ENCODE results near the gene SLFNL1.

Gene SLFNL1

DNA sequence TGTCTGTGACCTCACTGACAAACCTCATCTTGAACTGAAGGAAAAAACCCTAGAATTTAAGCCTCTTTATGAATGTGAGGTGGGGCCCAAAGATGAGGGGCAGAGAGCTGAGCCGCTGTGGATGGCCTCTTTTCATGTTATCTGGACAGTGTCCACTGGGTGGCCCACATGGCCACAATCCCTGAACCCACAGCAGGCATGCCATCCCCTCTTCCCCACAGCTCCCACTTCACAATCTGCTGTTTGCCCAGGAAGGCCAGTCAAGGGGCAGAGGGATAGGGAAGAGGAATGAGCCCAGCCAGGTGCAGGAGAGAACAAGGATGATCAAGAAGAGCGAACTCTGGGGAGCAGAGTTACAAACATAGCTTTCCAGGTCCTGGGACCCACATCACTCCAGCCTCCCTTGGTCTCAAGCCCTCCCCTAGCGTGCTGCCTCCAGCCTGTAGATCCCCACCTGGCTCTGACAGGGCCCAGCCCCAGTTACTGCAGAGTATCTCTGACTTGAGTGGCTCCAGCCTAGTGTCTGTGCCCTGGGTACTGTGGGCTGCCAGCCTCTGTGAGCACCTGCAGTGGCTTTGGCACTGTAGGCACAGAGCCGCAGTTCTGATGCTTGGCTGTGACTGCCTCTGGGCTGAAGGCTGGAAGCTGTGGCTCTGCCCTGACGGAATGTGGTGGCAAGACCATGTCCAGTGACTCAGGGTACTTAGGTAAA lies 1.9 kb upstream of the SLFNL1 start:
- in situ Hi-C loops (cut with MboI; ENCODE audit: low pct_unique_long_range_greater_than_20kb, low sequenced_read_pairs): no loop called here
- DNase-seq: no peak

GRCh38 chr1:41022424-41022823 lies 899 bp upstream of the SLFNL1 start:
- DNase-seq: no peak
- in situ Hi-C loops (cut with MboI; ENCODE audit: low pct_unique_long_range_greater_than_20kb, low sequenced_read_pairs): no loop called here

GRCh38 chr1:41020654-41021053 lies 871 bp downstream of the SLFNL1 start:
- in situ Hi-C loops (cut with MboI; ENCODE audit: low pct_unique_long_range_greater_than_20kb, low sequenced_read_pairs): no loop called here
- DNase-seq: no peak

DNA sequence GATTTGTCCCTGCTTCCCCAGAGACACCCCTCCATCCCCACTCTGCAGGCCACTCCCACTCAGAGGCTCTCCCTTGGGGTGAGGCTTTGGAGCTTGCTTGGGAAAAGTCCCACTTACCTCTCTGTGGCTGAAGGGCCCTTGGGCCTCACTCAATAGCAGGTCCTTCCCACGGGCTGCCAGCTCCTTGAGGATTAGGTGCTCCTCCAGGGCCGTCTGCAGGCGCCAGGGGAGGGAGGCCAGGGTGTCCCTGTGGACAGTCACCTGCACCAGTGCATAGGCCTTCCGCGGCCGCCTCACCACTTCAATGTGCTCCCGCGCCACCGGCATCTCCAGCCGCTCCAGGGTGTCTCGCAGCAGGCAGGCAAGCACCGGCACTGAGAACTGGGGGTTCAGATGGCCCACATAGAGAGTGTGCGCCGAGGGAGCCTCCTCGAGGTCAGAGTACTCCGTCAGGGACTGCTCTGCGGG lies 1.4 kb downstream of the SLFNL1 start:
- in situ Hi-C loops (cut with MboI; ENCODE audit: low pct_unique_long_range_greater_than_20kb, low sequenced_read_pairs): no loop called here
- DNase-seq: no peak

DNA sequence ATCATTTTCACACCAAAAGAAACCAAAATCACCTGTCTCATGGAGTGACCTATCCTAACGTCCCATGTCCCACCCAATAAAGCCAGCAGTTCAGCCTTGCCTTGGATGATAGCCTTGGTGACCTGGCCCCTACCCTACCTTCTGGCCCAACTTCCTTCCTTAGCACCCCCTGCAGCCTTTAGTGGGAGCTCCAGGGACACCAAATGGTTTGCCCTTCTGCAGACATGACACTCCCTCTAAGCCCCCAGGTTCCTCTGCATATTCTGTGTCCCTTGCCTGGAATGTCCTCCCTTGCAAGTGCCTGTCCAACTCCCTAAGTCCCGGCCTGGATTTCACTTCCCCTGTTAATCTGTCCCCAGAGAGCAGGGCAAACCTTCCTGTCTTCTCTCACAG lies 2.2 kb downstream of the SLFNL1 start:
- in situ Hi-C loops (cut with MboI; ENCODE audit: low pct_unique_long_range_greater_than_20kb, low sequenced_read_pairs): no loop called here
- DNase-seq: no peak

DNA sequence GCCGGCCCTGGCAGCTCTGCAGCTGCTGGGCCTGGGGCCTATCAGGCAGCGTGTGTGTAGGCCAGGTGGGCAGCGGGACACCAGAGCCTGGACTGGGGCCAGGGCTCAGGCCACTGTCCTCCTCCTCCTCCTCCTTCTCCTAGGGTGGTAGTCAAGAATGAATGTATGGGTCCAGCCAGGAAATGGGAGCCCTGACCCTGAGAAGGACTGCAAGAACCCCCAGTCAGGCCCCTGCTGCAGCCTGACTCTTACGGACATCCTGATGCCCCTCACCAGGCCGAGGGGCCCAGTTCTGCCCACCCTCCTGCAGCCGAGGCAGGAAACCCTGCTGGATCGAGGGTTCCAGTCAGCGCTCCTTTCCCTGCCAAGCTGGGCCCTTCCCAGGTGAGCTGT lies 3.5 kb downstream of the SLFNL1 start:
- no peak for DNase-seq
- in situ Hi-C loops (cut with MboI; ENCODE audit: low pct_unique_long_range_greater_than_20kb, low sequenced_read_pairs): no loop called here

- in situ Hi-C loops (cut with MboI; ENCODE audit: low pct_unique_long_range_greater_than_20kb, low sequenced_read_pairs): no loop called here
- DNase-seq: no peak
These were observed 4.1 kb downstream of the SLFNL1 start for GRCh38 chr1:41017141-41018017.

- in situ Hi-C loops (cut with MboI; ENCODE audit: low pct_unique_long_range_greater_than_20kb, low sequenced_read_pairs): no loop called here
These were observed 5.5 kb downstream of the SLFNL1 start for GRCh38 chr1:41015897-41016470.

GRCh38 chr1:41015281-41015896 lies 6.1 kb downstream of the SLFNL1 start:
- no peak for DNase-seq
- in situ Hi-C loops (cut with MboI; ENCODE audit: low pct_unique_long_range_greater_than_20kb, low sequenced_read_pairs): no loop called here

More at GRCh38 chr1:41015897-41016470, 5.5 kb downstream of the SLFNL1 start:
- no peak for DNase-seq

DNA sequence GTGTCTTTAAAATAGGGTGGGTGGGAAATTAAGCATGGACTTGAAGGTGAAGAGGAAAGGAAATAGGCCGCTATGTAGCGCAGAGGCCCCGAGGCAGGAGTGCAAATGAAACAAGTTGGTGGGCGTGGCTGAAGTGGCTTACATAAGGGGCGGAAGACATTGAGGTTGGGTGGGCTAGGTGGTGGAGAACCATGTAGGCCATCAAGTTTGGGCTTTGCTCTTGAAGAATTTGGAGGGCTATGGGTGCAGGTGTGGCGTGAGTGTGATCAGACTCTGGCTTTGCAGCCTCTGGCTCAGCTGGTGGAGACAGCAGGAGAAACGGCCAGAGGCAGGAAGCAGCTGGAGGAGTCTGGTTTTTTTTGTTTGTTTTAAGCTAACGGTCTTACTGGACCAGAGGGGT lies 6.7 kb downstream of the SLFNL1 start:
- in situ Hi-C loops (cut with MboI; ENCODE audit: low pct_unique_long_range_greater_than_20kb, low sequenced_read_pairs): no loop called here
- DNase-seq: no peak

GRCh38 chr1:41013796-41014195 lies 7.7 kb downstream of the SLFNL1 start:
- in situ Hi-C loops (cut with MboI; ENCODE audit: low pct_unique_long_range_greater_than_20kb, low sequenced_read_pairs): no loop called here

GRCh38 chr1:41013024-41013423 lies 8.5 kb downstream of the SLFNL1 start:
- in situ Hi-C loops (cut with MboI; ENCODE audit: low pct_unique_long_range_greater_than_20kb, low sequenced_read_pairs): no loop called here
- no peak for DNase-seq

More at GRCh38 chr1:41013796-41014195, 7.7 kb downstream of the SLFNL1 start:
- DNase-seq: no peak

DNA sequence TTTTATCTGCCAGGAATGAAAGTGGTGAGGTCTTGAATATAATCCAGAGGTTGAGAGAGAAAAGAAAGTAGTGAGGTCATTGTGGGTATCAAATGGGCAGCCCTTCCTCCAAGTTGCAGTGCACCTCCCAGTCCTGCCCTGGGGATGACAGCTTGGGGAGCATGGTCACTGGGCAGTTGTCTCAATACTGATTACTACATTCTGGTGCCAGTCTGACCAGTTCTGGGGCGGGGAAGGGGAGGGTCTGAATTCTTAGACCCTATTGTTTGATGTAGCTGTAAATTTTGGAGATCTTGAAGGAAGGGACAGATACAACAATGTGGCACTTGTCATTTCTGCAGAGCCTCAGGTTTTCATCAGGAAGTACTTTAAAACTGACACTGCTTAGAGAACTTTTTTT lies 11.2 kb downstream of the SLFNL1 start:
- DNase-seq: no peak
- in situ Hi-C loops (cut with MboI; ENCODE audit: low pct_unique_long_range_greater_than_20kb, low sequenced_read_pairs): no loop called here

GRCh38 chr1:41009466-41009865 lies 12.1 kb downstream of the SLFNL1 start:
- in situ Hi-C loops (cut with MboI; ENCODE audit: low pct_unique_long_range_greater_than_20kb, low sequenced_read_pairs): no loop called here
- DNase-seq: no peak

DNA sequence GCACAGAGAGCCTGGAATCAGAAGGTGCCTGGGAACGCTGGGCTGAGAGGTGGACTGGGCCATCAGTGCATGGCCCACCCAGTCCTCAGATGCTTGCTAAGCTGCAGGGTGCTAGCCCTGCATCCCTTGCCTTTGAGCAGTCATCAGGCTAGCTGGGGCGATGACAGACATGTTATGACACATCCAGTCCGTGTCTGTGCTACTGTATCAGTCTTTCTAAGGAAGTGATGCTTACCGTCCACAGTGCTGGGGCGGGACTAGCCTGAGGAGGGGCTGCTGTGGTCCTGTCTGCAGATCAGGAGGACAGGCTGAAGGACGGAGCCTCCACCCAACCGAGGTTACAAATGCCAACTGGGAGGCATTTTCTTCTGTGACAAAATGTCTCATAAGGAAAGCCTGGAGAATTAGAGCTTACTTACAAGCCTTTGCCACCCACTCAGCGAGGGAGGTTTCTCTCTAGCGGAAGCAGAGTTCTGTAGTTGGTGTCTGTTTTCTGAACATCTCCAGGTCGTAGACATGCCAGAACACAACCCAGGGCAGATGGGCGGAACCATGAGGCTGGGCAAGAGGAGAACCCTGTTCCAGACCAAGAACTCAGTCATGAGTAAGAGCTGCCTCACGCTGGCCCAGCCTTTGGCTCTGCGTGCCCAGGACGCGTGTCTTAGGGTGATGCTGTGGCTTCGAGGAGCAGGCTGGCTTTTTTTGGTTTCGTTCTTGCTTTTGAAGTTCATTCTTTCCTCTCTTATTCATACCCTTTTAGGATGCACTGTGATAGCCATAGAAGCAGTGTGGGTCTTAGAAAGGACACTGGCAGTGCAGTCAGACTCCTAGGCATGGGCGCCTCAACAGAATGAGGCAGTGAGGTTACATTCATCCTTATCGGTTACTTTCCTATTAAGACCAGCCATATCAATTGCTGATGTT lies 14.3 kb downstream of the SLFNL1 start:
- DNase-seq: no peak
- in situ Hi-C loops (cut with MboI; ENCODE audit: low pct_unique_long_range_greater_than_20kb, low sequenced_read_pairs): no loop called here

GRCh38 chr1:41005876-41006275 lies 15.6 kb downstream of the SLFNL1 start:
- no peak for DNase-seq
- in situ Hi-C loops (cut with MboI; ENCODE audit: low pct_unique_long_range_greater_than_20kb, low sequenced_read_pairs): no loop called here

DNA sequence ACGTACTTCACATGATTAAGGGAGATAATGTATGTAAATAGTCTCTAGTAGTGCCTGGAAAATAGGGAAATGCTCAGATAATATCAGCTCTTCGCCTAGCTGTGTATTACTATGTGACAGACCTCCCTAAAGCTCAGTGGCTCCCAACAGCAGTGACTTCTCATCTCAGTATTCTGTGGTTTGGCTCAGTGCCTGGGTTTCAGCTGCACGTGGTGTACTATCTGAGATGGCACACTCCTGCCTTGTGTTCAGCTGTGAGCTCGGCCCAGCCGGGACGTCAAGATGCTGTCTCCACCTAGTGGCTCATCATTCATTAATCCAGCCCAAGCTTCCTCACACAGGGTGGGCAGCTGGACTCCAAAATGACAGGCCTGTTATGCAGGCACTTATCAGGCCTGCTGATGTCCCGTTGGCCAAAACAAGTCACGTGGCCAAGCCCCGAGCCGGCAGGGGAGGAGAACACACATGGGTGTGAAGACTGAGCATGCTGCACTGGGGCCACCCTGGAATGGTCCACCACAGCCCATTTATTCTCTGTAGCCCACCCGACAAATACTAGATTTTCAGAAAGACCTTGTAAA lies 17.8 kb downstream of the SLFNL1 start:
- in situ Hi-C loops (cut with MboI; ENCODE audit: low pct_unique_long_range_greater_than_20kb, low sequenced_read_pairs): no loop called here
- DNase-seq: peak; percentile 98

DNA sequence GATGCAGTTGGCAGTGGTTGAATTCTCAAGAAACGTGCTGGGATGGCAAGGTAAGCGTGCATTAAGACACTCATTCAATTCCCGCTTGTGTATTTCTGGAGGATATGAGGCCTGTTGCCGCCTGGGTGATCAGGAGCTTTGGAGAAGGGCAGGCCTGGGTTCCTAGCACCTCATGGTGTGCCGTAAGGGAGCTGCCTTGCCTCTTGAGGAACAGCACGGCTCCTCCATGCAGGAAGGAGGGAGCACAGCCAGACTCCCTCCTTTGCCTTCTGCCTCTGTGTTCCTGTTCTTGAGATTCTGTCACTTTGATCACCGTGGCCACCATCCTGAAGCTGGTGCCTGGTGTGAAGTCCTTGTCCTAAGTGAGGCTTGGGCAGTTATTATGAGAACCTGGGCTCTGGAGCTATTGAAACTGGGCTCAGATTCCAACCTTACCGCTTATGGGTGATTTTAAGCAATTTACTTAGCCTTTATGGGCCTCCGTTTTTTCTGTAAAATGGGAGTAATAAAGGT lies 18.3 kb downstream of the SLFNL1 start:
- in situ Hi-C loops (cut with MboI; ENCODE audit: low pct_unique_long_range_greater_than_20kb, low sequenced_read_pairs): no loop called here
- no peak for DNase-seq
